H1 (cell line): ENCODE data around the gene MCEMP1. TPM values are rescaled to one million over a fixed set of nuclear protein-coding genes. Genes with fewer than 3 reads are reported as not detected.

Experiments used
- CBX5 ChIP-seq: fragments of 300-800, 300-1000 bp; sonication (generic); IDR thresholded peaks from 2 replicates; pipeline ENCODE4 v1.7.1; 2016; ENCODE audit warnings: antibody characterized with exemption, low read length, low read depth
- CHD1 ChIP-seq: IDR thresholded peaks from 2 replicates; pipeline ENCODE4 v1.6.1; 2012; ENCODE audit warnings: low read depth, low read length, improper control_type of control experiment
- CHD2 ChIP-seq: IDR thresholded peaks from 2 replicates; pipeline ENCODE4 v1.6.1; 2012; ENCODE audit warnings: low read length, improper control_type of control experiment
- CTBP2 ChIP-seq: IDR thresholded peaks from 2 replicates; pipeline ENCODE4 v1.7.0; 2011; ENCODE audit warnings: borderline replicate concordance, mild to moderate bottlenecking, moderate library complexity, mixed read lengths, low read length; ENCODE audit not compliant: insufficient read depth, insufficient read length
- CTCF ChIP-seq, 3 experiments: IDR thresholded peaks; 1 replicate in 2 of 3; 2 replicates in 1 of 3; pipeline versions ENCODE4 v1.5.1 to v1.6.1; 2011; ENCODE audit warnings: low read length in 3 of 3, mild to moderate bottlenecking in 3 of 3, inconsistent platforms in 2 of 3, low read depth in 1 of 3, moderate library complexity in 1 of 3; ENCODE audit not compliant: insufficient read depth in 1 of 3; ENCODE audit errors: control extremely low read depth in 1 of 3
- EP300 ChIP-seq, 2 experiments: IDR thresholded peaks; 1 replicate in 1 of 2; 2 replicates in 1 of 2; pipeline ENCODE4 v1.6.1; 2011 to 2012; ENCODE audit warnings: low read depth in 2 of 2, low read length in 2 of 2, mild to moderate bottlenecking in 2 of 2, borderline replicate concordance in 1 of 2, inconsistent platforms in 1 of 2, moderate library complexity in 1 of 2
- EZH2 ChIP-seq: fragments of 200-600 bp; sonication (generic); IDR thresholded peaks from 2 replicates; pipeline ENCODE4 v1.7.1; 2012; ENCODE audit warnings: low read depth, mild to moderate bottlenecking, moderate library complexity, low read length, inconsistent platforms; ENCODE audit not compliant: severe bottlenecking
- GABPA ChIP-seq: IDR thresholded peaks from 2 replicates; pipeline ENCODE4 v1.6.1; 2011; ENCODE audit warnings: mild to moderate bottlenecking, low read length, moderate library complexity, borderline replicate concordance; ENCODE audit not compliant: insufficient read depth
- HDAC6 ChIP-seq: IDR thresholded peaks from one replicate; pipeline ENCODE4 v1.7.1; 2012; ENCODE audit warnings: low read depth, mild to moderate bottlenecking, inconsistent platforms, low read length, moderate library complexity
- JUN ChIP-seq: IDR thresholded peaks from 2 replicates; pipeline ENCODE4 v1.6.1; 2011; ENCODE audit warnings: low read depth, mild to moderate bottlenecking, improper control_type of control experiment, low read length
- KDM1A ChIP-seq: fragments of 200-600, 300-600 bp; sonication (generic); IDR thresholded peaks from 2 replicates; pipeline ENCODE4 v1.7.1; 2016; ENCODE audit warnings: mild to moderate bottlenecking, low read length, borderline replicate concordance
- POU5F1 ChIP-seq: IDR thresholded peaks from 2 replicates; pipeline ENCODE4 v1.6.1; 2011; ENCODE audit warnings: low read depth, mild to moderate bottlenecking, low read length, moderate library complexity
- RBBP5 ChIP-seq: IDR thresholded peaks from 2 replicates; pipeline ENCODE4 v1.7.1; 2012; ENCODE audit warnings: low read depth, mild to moderate bottlenecking, inconsistent platforms, low read length, moderate library complexity, borderline replicate concordance
- RFX5 ChIP-seq: IDR thresholded peaks from 2 replicates; pipeline ENCODE4 v1.6.1; 2011; ENCODE audit warnings: low read depth, low read length, improper control_type of control experiment, borderline replicate concordance
- SAP30 ChIP-seq: fragments of 300-600 bp; sonication (generic); IDR thresholded peaks from 2 replicates; pipeline ENCODE4 v1.7.1; 2012; ENCODE audit warnings: low read length, moderate library complexity, mild to moderate bottlenecking, inconsistent platforms; ENCODE audit not compliant: insufficient read depth, insufficient replicate concordance
- SP1 ChIP-seq: IDR thresholded peaks from 2 replicates; pipeline ENCODE4 v1.6.1; 2011; ENCODE audit warnings: low read depth, low read length
- SP2 ChIP-seq: IDR thresholded peaks from 2 replicates; pipeline ENCODE4 v1.6.1; 2012; ENCODE audit warnings: mild to moderate bottlenecking, low read length, inconsistent platforms
- TBP ChIP-seq: IDR thresholded peaks from 2 replicates; pipeline ENCODE4 v1.6.1; 2011; ENCODE audit warnings: low read depth, low read length, improper control_type of control experiment
- TEAD4 ChIP-seq: IDR thresholded peaks from 2 replicates; pipeline ENCODE4 v1.6.1; 2012; ENCODE audit warnings: low read depth, low read length, inconsistent platforms, mixed read lengths
- USF2 ChIP-seq: IDR thresholded peaks from 2 replicates; pipeline ENCODE4 v1.6.1; 2011; ENCODE audit warnings: low read length, improper control_type of control experiment
- polyA plus RNA-seq, 7 experiments: library from polyadenylated mRNA; depleted of rRNA in 3 of 7; stranded (reverse) in 5 of 7; unstranded in 2 of 7; fragments of >200 nt in 5 of 7; fragments of 200-250 nt in 2 of 7; gene quantifications; 1 replicate in 5 of 7; 2 replicates in 1 of 7; 4 replicates in 1 of 7; pipeline versions ENCODE4 v1.2.1 to v1.2.3, GENCODE V29; 2011 to 2013; ENCODE audit warnings: missing spikeins in 2 of 7, mixed read lengths in 2 of 7
- total RNA-seq: library from RNA; stranded (reverse); fragmentation: NEBNext Ultra II Directional; extraction: Animal tissue kit (Norgen Biotek cat#: 25700); gene quantifications from 2 replicates; pipeline ENCODE4 v1.2.1, GENCODE V29; 2021

The MCEMP1 gene
- total and polyA plus RNA-seq, 2 of the 8 experiments (the other 6 are each of a cell fraction or from before 2014, with no cell fraction given): not detected

DNA sequence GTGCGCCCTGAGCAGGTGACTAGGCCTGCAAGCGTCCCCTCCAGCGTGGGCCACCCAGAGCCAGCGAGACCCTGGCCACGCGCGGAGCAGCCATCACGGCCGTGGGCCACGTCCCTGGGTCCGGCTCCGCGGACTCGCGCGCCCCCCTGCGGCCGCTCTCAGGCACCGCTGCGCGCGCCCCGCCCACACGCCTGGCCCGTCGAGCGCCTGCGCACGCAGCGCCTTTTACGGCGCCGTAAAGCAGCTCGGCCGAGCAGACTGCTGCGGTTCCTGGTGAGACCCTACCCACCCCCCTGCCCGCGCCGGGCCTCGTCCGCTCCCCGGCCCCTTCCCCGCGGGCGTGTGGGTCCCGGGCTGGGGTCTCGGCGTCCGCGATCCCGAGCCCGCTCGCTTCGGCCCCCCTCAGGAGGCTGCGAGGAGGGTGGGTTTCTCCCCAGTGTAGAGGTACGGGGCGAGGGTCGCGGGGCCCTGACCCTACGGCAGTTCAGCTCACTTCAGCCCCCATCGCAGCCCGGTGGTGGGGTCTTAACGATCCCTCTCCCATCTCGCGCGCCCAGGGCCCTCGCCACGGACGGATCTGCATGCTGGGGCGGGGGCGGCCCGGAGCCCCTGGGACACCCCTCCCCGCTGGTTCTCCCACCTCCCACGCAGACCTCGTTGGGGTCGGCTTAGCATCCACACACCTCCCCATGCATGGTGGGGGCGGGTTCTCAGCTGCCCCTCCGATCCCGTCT lies 3.9 kb downstream of the MCEMP1 start, which contains the start of gene TRAPPC5 (continued):
- TF ChIP-seq CTCF (IDR thresholded peaks at IDR 0.05; ENCODE audit: control extremely low read depth in 1 of 3, insufficient read depth in 1 of 3, low read depth in 1 of 3, low read length in 3 of 3): peak; percentile 89 to 93 (median 91)
- TF ChIP-seq CHD2: no peak
- peak in 1 of 2 experiments; percentile 27; a peak in 1 of 3 replicates for TF ChIP-seq EP300 (IDR thresholded peaks at IDR 0.05; ENCODE audit: borderline replicate concordance in 1 of 2, low read depth in 2 of 2, low read length in 2 of 2)
- no peak for TF ChIP-seq GABPA
- peak; percentile 19; the same call in 1 of the 2 replicates for TF ChIP-seq TBP
- TF ChIP-seq CTBP2: no peak
- TF ChIP-seq HDAC6: no peak
- no peak for TF ChIP-seq JUN
- no peak for TF ChIP-seq RBBP5
- TF ChIP-seq CHD1: no peak
- no peak for TF ChIP-seq RFX5
- TF ChIP-seq POU5F1: no peak
- no peak for TF ChIP-seq SP2
- no peak for TF ChIP-seq USF2
- no peak for TF ChIP-seq KDM1A
- no peak for TF ChIP-seq TEAD4
- no peak for TF ChIP-seq EZH2
- no peak for TF ChIP-seq SP1
- TF ChIP-seq SAP30: no peak
- no peak for TF ChIP-seq CBX5
